Measurements from ENCODE around the gene CAPN13.

The CAPN13 gene

GRCh38 chr2:30764021-30764800 is 43.0 kb downstream of the CAPN13 start:
- DNase-seq, result no peak

GRCh38 chr2:30763151-30763660 is 44.0 kb downstream of the CAPN13 start:
- DNase-seq, result no peak

- no peak for DNase-seq
Observed at GRCh38 chr2:30761226-30761625, 46.0 kb downstream of the CAPN13 start.

- no peak for DNase-seq
Observed at GRCh38 chr2:30759481-30759880, 47.8 kb downstream of the CAPN13 start.

- DNase-seq, result no peak
Observed at GRCh38 chr2:30758191-30758651, 49.0 kb downstream of the CAPN13 start.

- no peak for DNase-seq
Observed at GRCh38 chr2:30757749-30758148, 49.5 kb downstream of the CAPN13 start.

- DNase-seq, result no peak
Observed at GRCh38 chr2:30756971-30757370, 50.3 kb downstream of the CAPN13 start.

- DNase-seq, result no peak
Observed at GRCh38 chr2:30756051-30756719, 51.1 kb downstream of the CAPN13 start.

- no peak for DNase-seq
Observed at GRCh38 chr2:30753630-30754029, 53.6 kb downstream of the CAPN13 start.

- no peak for DNase-seq
Observed at GRCh38 chr2:30752811-30753210, 54.4 kb downstream of the CAPN13 start.

GRCh38 chr2:30747206-30747605 is 60.0 kb downstream of the CAPN13 start:
- DNase-seq, result no peak

- DNase-seq, result no peak
Observed at GRCh38 chr2:30744823-30745222, 62.4 kb downstream of the CAPN13 start.

GRCh38 chr2:30741576-30741975 is 65.7 kb downstream of the CAPN13 start:
- DNase-seq, result no peak

- DNase-seq, result no peak
Observed at GRCh38 chr2:30738141-30738911, 68.9 kb downstream of the CAPN13 start.

GRCh38 chr2:30737326-30737610 is 70.0 kb downstream of the CAPN13 start:
- no peak for DNase-seq

GRCh38 chr2:30736461-30737325 is 70.6 kb downstream of the CAPN13 start:
- no peak for DNase-seq

- no peak for DNase-seq
Observed at GRCh38 chr2:30733876-30734520, 73.2 kb downstream of the CAPN13 start.

GRCh38 chr2:30732876-30733275 is 74.4 kb downstream of the CAPN13 start:
- no peak for DNase-seq

GRCh38 chr2:30732376-30732775 is 74.9 kb downstream of the CAPN13 start:
- no peak for DNase-seq

GRCh38 chr2:30731706-30732105 is 75.5 kb downstream of the CAPN13 start:
- no peak for DNase-seq

GRCh38 chr2:30730736-30731647 is 76.3 kb downstream of the CAPN13 start:
- no peak for DNase-seq
